Epidermal melanocyte (primary cell): ENCODE results near the gene MYO1D.
"Not testable (repeated sequence)": the region's sequence is repeated elsewhere in the genome, so short reads cannot be mapped to it uniquely, and the experiment has no call there.

Source experiments
- DNase-seq: peaks from one replicate; pipeline ENCODE4 v3.0.0; 2011; ENCODE audit warnings: low spot score; ENCODE audit not compliant: insufficient read length

MYO1D gene

DNA sequence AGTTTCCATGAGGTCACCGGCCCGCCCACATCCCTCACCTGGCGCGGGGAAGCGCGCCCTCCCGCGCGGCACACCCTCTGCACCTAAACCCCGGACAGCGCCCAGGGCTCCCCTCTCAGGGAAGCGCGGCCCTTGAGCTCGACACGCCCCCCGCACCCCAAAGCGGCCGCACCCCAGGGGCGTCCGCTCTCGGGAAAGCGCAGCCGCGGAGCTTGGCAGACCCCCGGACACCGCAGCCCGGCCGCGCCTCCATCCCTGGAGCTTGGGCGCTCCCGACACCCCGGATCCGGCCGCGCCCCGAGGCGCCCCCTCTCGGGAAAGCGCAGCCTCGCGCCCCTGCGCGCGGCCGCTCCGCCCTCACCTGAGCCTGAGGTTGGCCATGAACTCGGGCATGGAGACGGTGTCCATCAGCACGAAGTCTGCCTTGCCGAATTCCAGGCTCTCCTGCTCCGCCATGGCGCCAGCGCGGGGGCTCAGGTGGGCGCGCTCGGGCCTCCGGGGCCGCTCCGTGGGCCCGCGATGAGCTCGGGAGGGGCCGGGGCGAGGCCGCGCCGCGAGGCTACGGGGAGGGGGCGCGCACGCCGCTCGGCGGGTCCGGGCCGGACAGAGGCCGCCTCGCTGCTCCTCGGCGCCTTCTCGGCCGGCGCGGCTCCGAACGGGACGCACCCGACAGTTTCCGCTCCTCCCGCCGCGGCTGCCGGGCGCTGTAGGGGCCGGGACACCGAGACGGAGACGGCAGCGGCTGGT, at the start of gene MYO1D:
MYO1D (minus strand) TSS at position 708 of the 747 bp plus-strand sequence; CDS start at position 456, 252 bp downstream.
- no peak for DNase-seq

- no peak for DNase-seq
Observed at GRCh38 chr17:32926183-32926582, 49.3 kb upstream of the MYO1D start.

GRCh38 chr17:32923905-32924304, 47.0 kb upstream of the MYO1D start:
- DNase-seq: not testable (repeated sequence)

DNA sequence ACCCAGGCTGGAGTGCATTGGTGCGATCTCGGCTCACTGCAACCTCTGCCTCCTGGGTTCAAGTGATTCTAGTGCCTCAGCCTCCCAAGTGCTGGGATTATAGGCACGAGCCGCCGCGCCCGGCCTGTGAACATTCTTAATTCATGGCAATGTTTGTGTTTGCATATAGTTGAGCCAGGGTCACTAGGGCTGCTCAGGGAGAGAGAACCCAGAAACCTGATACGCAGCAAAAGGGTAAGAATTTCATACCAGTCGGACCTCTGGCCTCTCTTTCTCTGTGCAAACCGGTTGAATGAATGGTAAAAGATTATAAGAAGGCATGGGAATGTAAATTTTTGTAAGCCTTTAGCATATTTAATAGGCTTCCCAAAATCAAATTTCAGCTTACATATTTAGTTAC, 44.1 kb upstream of the MYO1D start:
- no peak for DNase-seq

DNA sequence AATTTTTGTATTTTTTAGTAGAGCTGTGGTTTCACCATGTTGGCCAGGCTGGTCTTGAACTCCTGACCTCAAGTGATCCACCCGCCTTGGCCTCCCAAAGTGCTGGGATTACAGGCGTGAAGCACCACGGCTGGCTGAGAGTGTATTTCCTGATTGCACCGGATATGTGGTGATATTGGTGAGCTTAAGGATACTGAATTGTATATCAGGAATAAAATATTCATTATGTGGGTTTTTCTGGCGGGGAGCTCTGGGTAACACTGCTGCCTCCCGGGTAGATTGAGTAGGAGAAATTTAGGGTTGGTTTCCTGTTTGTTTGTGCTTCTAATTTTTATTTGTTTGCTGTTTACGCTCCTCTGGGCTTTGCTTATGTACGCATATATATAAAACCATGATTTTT, 43.4 kb upstream of the MYO1D start:
- no peak for DNase-seq

DNA sequence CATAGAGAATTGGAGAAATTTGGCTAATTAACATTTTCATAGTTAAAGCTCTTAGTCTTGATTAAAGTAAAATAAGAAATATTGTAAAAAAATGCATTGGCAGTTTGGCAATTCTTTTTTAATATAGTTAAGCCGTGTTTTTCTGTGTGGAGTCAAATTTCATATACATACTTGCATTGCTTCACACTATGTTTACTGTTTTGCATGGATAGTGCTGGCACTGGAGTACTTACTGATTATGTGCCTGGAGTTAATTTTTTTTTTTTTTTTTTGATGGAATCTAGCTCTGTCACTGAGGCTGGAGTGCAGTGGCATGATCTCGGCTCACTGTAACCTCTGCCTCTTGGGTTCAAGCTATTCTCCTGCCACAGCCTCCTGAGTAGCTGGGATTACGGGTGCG, 43.0 kb upstream of the MYO1D start:
- DNase-seq: not testable (repeated sequence)

GRCh38 chr17:32917842-32918241, 40.9 kb upstream of the MYO1D start:
- DNase-seq: no peak

- DNase-seq: no peak
Observed at GRCh38 chr17:32917081-32917480, 40.2 kb upstream of the MYO1D start.

- DNase-seq: no peak
Observed at GRCh38 chr17:32916134-32916533, 39.2 kb upstream of the MYO1D start.

- DNase-seq: no peak
Observed at GRCh38 chr17:32915245-32915644, 38.3 kb upstream of the MYO1D start.

GRCh38 chr17:32914181-32914580, 37.3 kb upstream of the MYO1D start:
- no peak for DNase-seq

- DNase-seq: no peak
Observed at GRCh38 chr17:32913593-32913992, 36.7 kb upstream of the MYO1D start.

GRCh38 chr17:32912218-32912897, 35.4 kb upstream of the MYO1D start:
- DNase-seq: peak; percentile 80

DNA sequence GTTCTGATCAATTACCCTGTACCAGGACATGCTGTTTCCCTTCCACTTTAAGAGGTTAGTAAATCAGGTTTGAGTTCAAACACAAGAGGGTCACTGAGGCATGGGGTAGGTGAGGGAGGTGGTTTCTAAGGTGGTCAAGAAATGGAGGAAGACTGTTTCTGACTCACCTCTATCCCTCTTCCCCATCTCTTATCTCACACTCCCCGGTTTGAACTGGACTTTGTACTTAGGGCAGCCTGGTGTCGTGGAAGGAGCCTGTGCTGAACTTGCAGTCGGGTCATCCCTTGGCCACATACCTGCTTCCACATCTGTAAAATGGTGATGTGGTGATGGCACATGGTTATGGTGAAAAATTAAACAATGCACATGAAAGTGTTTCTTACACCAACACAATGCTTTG, 33.8 kb upstream of the MYO1D start:
- DNase-seq: no peak

- peak; percentile 75 for DNase-seq
Observed at GRCh38 chr17:32909787-32910369, 33.0 kb upstream of the MYO1D start.

DNA sequence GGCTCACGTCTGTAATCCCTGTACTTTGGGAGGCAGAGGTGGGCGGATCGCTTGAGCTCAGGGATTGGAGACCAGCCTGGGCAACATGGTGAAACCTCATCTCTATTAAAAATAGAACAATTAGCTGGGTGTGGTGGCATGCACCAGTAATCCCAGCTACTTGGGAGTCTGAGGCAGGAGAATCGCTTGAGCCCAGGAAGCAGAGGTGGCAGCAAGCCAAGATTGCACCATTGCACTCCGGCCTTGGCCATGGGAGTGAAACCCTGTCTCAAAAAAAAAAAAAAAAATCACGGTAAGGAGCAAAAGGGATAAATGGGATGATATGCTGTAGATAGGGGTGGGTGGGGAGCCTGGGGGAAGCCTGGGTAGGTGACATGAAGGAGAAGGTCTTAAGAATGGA, 30.7 kb upstream of the MYO1D start:
- DNase-seq: no peak

- no peak for DNase-seq
Observed at GRCh38 chr17:32904891-32905290, 28.0 kb upstream of the MYO1D start.

GRCh38 chr17:32903774-32904673, 27.1 kb upstream of the MYO1D start:
- no peak for DNase-seq

- no peak for DNase-seq
Observed at GRCh38 chr17:32901743-32902142, 24.8 kb upstream of the MYO1D start.

DNA sequence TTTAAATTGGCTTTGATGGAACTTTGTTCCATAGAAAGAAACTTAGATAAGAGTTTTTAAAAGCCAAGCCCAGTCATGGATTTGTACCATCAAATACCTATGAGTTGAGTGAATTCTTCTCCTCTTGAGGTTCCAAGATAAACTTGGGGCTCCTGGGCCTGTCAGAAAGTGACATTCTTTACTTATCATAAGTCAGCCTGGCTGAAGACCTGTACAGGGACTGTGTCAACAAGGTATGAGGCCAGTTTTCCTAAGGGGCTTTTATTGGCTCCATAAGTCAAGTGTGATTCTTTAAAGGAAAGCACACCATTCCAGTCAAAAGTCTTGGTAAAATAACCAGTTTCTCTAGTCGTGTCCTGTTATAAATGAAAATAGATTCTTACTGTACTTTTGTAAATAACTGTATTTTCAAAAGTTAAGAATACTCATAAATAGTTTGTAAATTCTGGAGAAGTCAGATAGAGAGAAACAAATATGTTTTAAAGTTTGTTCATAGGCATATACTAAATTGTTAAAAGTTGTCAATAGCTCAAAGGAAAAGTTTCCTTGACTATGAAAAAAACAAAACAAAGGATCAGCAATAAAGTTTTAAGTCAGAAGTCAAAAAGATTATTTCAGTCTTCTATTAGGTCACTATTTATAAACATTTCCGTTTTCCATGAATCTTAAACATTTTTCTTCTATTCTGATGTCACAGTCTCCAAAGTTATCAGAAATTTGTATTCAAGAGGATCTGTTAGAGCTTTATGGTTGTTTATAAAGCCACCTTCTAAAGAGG, 22.5 kb upstream of the MYO1D start:
- no peak for DNase-seq
